AG09309 (cell line): Measurements from ENCODE around the gene ANTXR1.
A peak's percentile ranks its signal among the peaks of the same experiment; 100 is the strongest.

ENCODE experiments used
- DNase-seq: peaks from one replicate; pipeline ENCODE4 v3.0.0-alpha.2; 2010; ENCODE audit warnings: low read depth
- H3K4me3 ChIP-seq: 2 replicates; pipeline ENCODE4 v1.5.1; 2011; ENCODE audit warnings: mild to moderate bottlenecking, low read depth, low read length, moderate library complexity; ENCODE audit not compliant: control insufficient read depth
- TF ChIP-seq, protein P1 (sequence below): IDR thresholded peaks from 2 replicates; pipeline ENCODE4 v1.5.1; 2011; ENCODE audit warnings: mild to moderate bottlenecking, low read depth, low read length, inconsistent platforms; ENCODE audit not compliant: insufficient read depth, control insufficient read depth; ENCODE audit errors: missing control alignments

ANTXR1 gene

DNA sequence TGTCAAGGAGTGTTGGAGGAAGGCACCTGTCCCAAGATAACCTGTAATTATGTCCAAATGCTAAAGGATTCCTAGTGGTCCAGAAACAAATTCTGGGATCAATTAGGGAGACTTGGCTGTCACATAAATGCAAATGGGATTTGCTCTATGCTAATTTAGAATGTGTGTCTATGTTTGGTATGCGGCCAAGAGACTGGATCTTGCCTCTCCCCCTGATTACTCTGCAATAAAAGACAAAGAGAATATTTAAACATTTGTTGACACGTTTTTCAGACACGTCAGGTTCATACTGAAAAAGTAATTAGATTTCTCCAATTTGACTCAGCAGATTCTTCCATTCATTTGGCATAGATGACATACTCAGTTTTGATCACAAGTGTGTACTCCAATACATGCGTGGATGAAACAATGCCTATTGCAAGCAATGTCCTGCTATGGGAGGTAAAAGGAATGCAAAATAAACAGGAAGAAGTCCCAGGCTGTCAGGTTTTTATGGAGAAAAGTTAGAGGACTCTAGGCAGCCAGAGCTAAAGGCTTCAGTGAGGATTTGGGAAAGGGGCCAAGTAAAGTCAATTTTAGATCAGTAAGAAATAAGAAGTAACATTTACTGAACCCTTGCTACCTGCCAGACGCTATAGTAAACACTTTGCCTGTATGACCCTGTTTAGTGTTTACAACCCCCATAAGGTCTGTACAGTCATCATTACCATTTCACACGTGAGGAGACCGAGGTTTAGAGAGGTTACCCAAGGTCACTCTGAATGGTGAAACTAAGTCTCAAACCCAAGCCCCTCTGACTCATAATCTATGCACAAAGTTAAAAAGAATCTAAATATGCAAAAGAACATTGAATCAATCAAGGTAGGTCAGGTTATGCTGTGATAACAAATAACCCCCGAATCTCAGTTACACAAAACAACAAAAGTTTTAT lies 7.8 kb downstream of the ANTXR1 start:
- no peak overlapping the region for H3K4me3 ChIP-seq
- TF ChIP-seq, protein P1, sequence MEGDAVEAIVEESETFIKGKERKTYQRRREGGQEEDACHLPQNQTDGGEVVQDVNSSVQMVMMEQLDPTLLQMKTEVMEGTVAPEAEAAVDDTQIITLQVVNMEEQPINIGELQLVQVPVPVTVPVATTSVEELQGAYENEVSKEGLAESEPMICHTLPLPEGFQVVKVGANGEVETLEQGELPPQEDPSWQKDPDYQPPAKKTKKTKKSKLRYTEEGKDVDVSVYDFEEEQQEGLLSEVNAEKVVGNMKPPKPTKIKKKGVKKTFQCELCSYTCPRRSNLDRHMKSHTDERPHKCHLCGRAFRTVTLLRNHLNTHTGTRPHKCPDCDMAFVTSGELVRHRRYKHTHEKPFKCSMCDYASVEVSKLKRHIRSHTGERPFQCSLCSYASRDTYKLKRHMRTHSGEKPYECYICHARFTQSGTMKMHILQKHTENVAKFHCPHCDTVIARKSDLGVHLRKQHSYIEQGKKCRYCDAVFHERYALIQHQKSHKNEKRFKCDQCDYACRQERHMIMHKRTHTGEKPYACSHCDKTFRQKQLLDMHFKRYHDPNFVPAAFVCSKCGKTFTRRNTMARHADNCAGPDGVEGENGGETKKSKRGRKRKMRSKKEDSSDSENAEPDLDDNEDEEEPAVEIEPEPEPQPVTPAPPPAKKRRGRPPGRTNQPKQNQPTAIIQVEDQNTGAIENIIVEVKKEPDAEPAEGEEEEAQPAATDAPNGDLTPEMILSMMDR = no peak
- DNase-seq = no peak

DNA sequence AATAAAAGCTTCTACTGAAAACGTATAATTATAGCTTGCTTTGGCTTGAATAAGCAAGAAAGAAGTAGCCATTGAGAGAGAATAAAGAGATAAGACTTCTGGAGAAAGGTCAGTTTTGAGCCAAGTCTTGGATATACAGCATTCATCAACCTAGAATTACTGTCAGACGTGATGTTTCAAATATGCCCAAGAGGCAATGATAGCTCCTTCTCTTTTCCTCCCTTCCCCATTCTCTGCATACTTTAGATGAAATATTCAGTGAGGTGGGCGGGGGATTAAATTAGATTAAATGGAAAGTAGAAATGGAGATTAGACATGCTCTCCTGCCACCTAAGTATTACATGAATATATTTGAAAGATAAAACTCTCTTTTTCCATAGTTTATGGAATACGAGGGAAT lies 8.7 kb downstream of the ANTXR1 start:
- TF ChIP-seq, protein P1 = no peak
- H3K4me3 ChIP-seq = no peak overlapping the region
- DNase-seq = no peak

DNA sequence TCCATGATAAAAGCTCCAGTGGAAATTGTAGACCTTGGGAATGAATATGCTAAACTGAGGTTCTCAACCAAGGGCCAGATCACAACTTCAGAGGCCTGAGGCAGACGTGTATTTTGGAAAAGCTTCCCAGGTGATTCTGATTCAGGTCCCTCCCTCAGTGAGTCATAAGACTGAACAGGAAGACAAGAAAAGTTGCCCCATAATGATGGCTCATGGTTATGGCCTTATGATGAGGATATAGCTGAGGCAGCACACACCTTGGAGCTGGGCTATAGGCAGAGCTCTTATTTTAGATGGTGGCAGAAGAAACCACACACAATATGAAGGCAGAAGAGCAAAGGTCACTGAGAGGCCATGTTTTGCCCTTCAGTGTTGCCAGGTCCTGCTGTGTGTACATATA lies 9.6 kb downstream of the ANTXR1 start:
- H3K4me3 ChIP-seq = no peak overlapping the region
- TF ChIP-seq, protein P1 = no peak
- DNase-seq = no peak

DNA sequence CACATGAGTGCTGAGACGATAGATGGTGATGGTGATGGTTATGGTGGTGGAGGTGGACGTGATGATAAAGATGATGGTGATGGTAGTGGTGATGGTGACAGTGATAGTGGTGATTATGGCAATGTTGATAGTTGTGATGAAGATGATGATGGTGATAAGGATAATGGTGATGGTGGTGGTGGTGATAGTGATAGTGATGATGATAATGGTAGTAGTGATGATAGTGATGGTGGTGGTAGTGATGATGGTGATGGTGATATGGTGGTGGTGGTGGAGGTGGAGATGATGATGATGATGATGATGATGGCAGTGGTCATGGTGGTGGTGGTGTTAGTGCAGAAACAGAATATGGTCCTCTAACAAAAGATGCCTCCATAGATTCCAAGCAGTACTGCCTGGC lies 10.3 kb downstream of the ANTXR1 start:
- TF ChIP-seq, protein P1 = no peak
- no peak for DNase-seq
- no peak overlapping the region for H3K4me3 ChIP-seq

DNA sequence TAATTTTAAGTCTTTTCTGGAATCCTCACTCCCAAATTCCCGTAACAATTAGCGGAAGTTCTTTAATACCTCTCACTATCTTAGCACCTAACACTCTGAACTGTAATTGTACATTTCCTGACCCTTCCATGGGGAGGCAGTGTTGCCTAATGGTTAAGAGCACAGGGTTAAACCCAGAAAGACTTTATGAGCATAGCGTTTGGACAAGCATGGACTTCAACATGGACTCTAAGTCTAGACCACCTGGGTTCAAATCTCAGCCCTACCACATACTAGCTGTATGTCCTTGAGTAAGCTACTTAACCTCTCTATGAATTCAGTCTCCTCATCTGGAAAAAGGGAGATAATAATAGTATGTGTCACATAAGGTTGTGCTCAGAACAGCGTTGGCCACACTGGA lies 13.0 kb downstream of the ANTXR1 start:
- DNase-seq = no peak
- TF ChIP-seq, protein P1 = peak; percentile 46
- no peak overlapping the region for H3K4me3 ChIP-seq

DNA sequence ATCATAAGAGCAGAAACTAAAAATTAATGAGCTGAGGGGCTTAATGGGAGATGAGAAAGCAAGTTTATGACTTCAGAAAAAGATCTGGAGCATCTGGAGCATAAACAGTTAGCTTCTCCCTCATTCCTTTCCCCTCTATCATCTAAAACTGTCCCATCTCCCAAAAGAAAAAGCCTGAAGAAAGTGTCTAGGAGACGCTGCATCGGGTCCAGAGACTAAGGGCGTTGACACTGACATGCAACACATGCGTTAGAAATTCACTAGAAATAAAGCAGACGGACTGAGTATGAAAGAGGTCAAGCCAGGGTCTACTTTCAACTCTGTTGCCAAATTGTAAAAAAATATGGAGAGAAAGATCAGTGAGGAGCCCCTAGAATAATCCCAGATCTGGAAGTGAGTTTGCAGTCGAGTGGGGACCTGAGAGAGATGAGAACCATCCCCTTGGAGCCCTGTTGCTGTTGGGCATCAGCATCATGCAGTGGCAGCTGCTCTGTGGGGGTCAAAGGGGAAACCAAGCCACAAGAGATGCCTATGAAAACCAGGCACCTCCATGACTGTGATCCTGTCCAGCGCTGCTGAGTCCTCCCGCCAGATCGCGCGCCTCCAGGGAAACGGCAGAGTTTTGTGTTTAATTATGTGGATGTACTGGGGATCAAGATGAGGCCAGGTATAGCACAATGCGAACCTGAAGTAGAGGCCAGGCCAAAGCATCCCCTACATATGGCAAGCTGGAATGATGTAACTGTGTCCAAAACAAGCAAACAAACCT lies 13.9 kb downstream of the ANTXR1 start:
- DNase-seq = no peak
- no peak overlapping the region for H3K4me3 ChIP-seq
- TF ChIP-seq, protein P1 = no peak
